ENCODE data around the gene ZNF555.
"Not testable (repeated sequence)": the region's sequence is repeated elsewhere in the genome, so short reads cannot be mapped to it uniquely, and the experiment has no call there.

ZNF555 gene

DNA sequence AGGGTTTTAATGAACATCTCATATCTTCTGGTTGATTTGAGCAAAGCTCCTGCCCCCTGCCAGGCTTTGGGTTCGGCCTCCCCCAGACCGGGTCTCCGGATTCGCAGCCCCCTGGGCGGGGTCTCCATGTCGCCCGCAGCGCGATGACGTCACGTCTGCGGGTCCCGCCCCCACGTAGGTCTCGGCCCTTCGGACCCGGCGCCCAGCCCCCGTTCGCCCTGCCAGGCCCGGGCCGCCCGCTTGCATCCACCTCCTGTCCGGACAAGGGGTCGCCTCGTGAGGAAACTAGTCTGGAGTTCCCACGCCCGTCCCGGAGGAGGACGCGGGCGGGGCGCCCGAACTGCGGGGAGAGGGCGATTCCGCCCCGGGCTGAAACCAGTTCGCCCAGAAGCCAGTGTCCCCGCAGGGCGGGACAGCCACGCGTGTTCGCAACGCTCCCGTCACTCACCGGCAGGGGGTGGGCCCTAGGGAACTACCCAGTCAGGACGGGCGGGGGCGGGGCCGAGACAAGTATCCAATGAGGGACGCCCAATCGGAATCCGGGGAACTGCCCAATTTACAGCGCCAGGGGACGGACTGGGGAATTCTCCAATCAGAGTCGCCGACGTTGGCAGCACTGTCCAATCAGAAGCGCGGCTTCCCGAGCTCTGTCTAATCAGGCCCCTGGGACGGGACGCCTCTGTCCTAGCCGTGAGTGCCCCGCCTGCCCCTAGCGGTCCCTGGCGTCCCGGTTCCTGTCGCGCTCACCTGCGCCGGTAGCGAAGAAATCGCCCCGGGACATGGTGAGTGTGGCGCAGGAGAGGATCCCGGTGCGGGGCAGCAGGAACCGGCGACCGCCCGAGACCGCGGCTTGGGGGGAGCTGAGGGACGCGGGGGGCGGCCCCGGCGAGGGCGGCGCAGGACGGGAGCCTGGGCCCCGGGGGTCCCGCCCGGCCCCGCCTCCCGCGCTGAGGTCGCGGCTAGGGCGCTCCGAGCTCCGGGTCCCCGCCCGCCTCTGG lies at the start of gene ZNF555:
Gene ZNF555, plus strand, starts transcription at position 682 of the 998 bp plus-strand sequence. Its CDS starts 98 bp downstream, at position 780.
- H3K27ac ChIP-seq = peak within 1 kb of the TSS; percentile 65
- TF ChIP-seq ZFX (IDR thresholded peaks at IDR 0.05; ENCODE audit: borderline replicate concordance) = no peak
- TF ChIP-seq, protein P1, sequence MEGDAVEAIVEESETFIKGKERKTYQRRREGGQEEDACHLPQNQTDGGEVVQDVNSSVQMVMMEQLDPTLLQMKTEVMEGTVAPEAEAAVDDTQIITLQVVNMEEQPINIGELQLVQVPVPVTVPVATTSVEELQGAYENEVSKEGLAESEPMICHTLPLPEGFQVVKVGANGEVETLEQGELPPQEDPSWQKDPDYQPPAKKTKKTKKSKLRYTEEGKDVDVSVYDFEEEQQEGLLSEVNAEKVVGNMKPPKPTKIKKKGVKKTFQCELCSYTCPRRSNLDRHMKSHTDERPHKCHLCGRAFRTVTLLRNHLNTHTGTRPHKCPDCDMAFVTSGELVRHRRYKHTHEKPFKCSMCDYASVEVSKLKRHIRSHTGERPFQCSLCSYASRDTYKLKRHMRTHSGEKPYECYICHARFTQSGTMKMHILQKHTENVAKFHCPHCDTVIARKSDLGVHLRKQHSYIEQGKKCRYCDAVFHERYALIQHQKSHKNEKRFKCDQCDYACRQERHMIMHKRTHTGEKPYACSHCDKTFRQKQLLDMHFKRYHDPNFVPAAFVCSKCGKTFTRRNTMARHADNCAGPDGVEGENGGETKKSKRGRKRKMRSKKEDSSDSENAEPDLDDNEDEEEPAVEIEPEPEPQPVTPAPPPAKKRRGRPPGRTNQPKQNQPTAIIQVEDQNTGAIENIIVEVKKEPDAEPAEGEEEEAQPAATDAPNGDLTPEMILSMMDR (IDR thresholded peaks at IDR 0.05) = peak; percentile 72

DNA sequence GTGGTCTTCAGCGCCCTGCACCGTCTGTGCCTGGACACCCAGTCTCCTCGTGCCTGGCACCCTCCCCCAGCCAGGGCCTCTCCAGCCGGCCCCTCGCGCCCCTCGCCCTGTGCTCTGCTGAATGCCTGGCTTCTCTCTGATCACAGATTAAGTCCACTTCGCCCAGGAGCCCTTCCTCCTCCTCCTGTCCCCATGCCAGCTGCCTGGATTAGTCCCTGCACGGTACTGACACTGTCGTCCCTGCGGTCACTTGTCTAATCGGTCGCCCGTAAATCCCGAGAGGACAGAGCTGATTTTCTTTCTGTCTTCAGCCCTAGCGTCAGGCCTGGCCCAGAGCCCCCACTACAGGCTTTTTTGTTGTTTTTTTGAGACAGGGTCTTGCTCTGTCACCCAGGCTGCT lies 49.4 kb upstream of the ZNF555 start:
- TF ChIP-seq ZFX (IDR thresholded peaks at IDR 0.05; ENCODE audit: borderline replicate concordance) = no peak
- TF ChIP-seq, protein P1 (IDR thresholded peaks at IDR 0.05) = no peak
- no peak overlapping the region for H3K27ac ChIP-seq

DNA sequence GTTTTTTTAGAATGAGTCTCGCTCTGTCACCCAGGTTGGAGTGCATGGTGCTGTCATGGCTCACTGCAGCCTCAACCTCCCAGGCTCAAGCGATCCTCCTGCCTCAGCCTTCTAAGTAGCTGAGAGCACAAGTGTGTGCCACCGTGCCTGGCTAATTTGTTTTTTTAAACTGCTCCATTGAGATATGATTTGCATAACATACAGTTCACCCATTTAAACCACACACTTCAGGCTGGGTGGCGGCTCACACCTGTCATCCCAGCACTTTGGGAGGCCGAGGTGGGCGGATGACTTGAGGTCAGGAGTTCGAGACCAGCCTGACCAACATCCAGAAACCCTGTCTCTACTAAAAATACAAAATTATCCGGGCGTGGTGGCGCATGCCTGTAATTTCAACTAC lies 48.6 kb upstream of the ZNF555 start:
- H3K27ac ChIP-seq = not testable (repeated sequence)

DNA sequence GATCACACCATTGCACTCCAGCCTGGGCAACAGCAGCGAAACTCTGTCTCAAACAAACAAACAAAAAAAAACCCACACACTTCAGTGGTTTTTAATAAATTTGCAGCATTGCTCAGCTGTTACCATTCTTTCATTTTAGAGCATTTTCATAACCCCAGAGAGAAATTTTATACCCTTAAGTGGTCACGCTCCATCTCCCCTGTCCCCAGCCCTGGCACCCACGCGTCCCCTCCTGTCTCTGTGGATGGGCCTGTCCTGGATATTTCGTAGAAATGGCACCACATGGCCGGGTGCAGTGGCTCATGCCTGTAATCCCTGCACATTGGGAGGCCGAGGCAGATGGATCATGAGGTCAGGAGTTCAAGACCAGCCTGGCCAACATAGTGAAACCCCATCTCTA lies 48.1 kb upstream of the ZNF555 start:
- TF ChIP-seq ZFX (IDR thresholded peaks at IDR 0.05; ENCODE audit: borderline replicate concordance) = no peak
- TF ChIP-seq, protein P1 (IDR thresholded peaks at IDR 0.05) = no peak
- no peak overlapping the region for H3K27ac ChIP-seq

DNA sequence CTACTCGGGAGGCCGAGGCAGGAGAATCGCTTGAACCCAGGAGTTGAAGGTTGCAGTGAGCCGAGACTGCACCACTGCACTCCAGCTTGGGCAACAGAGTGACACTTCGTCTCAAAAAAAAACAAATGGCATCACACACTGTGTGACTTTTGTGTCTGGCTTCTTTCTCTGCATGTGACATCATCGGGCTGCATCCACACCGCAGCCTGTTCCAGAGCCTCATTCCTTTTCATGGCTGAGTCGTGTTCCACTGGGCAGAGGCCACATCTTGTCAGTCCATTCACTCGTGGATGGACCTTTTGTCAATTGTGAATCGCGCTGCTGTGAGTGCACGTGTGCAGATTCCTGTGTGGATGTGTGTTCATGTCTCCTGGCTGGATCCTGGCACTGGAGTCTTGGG lies 47.7 kb upstream of the ZNF555 start:
- TF ChIP-seq ZFX (IDR thresholded peaks at IDR 0.05; ENCODE audit: borderline replicate concordance) = no peak
- TF ChIP-seq, protein P1 (IDR thresholded peaks at IDR 0.05) = no peak
- H3K27ac ChIP-seq = no peak overlapping the region

DNA sequence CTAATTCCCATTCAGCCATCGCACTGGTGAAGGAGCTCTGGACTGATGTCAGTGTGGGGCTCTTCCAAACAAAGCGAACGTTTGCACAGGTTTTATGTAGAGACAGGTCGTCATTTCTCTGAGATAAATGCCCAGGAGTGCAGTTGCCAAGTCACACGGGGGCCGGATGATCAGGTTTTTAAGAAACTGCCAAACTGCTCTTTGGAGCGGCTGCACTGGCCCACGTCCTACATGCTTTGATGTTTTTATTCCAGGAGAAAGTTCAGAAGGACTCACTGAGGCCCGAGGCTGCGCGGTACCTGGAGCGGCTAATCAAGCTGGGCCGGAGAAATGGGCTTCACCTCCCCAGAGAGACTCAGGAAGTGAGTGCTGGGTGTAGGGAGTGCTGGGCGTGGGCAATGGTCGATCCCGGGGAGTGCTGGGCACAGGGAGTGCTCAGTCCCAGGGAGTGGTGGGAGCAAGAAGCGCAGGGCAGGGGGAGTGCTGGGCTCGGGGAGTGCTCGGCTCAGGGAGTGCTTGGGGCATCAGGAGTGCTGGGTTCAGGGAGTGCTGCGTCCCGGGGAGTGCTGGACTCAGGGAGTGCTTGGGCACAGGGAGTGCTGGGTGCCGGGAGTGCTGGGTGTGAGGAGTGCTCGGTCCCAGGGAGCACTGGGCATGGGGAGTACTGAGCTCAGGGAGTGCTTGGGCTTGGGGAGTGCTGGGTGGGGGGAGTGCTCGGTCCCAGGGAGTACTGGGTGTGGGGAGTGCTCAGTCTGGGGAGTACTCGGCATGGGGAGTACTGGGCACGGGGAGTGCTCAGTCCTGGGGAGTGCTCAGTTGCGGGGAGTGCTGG lies 45.2 kb upstream of the ZNF555 start:
- no peak overlapping the region for H3K27ac ChIP-seq
- TF ChIP-seq, protein P1 (IDR thresholded peaks at IDR 0.05) = no peak
- TF ChIP-seq ZFX (IDR thresholded peaks at IDR 0.05; ENCODE audit: borderline replicate concordance) = no peak

DNA sequence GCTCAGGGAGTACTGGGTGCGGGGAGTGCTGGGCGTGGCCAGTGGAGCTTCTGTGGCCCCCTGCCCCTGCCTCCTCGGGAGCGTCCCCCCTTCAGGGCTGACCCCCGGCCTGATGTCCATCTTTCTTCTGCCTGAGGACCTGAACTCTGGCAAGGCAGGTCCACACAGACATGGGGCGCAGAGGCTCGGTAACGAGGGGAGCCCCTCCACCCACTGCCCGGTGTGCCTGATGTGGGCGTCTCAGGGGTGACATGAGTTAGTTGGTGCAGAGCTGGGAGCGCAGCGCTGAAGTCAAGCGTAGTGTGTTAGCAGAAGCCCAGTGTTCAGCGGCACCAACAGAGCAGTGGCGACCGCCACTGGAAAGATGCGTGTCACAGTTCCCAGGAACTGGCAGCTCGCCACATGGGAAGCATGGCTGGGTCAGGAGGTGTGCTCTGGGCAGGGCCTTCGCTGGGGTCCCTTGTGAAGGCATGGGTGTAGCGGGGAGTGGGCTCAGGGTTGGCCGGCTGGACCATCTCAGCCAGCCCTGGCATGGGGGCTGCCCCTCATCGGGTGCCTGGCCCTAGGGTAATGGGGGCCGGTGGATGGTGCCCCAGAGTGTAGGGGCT lies 44.5 kb upstream of the ZNF555 start:
- TF ChIP-seq, protein P1 (IDR thresholded peaks at IDR 0.05) = no peak
- no peak for TF ChIP-seq ZFX (IDR thresholded peaks at IDR 0.05; ENCODE audit: borderline replicate concordance)
- no peak overlapping the region for H3K27ac ChIP-seq

Measured in 22Rv1 (cell line).